Adrenal gland (tissue), 5 donors: Measurements from ENCODE around the gene BRINP1.

ENCODE experiments used
- CTCF ChIP-seq, 6 experiments: fragments of 450-650 bp in 4 of 6; fragments of 200-600 bp in 2 of 6; sonication (generic) in 1 of 6; IDR thresholded peaks; 1 replicate in 5 of 6; 2 replicates in 1 of 6; pipeline versions ENCODE4 v1.5.1 to v1.8.0; 2016 to 2021; ENCODE audit warnings: antibody characterized with exemption in 6 of 6, mild to moderate bottlenecking in 2 of 6, moderate library complexity in 1 of 6
- POLR2A ChIP-seq, 2 donors: fragments of 450-650 bp; IDR thresholded peaks; one replicate each; pipeline ENCODE4 v1.6.1; 2017; ENCODE audit warnings: antibody characterized with exemption in 2 of 2, mild to moderate bottlenecking in 2 of 2, moderate library complexity in 1 of 2
- donor health status: DM: no; HTN: no; CAD: no.

DNA sequence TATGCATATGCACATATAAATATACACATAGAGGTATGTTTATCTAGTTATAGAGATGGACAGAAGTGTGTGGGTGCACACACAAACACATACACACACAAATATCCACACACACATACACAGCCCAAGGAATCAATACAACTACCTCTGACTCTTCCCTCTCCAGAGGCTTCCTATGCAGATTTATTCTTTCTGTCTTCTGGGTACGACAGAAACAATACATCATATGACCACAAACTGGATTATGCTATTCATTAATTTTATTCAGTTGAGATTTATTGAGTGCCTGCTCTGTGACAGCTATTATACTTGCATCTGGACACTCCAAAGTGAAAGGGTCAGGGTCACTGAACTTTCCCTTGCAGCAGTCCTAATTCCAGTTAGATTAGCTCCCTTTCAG is 155.8 kb downstream of the BRINP1 start:
- no peak for TF ChIP-seq CTCF (IDR thresholded peaks at IDR 0.05)
- no peak for TF ChIP-seq POLR2A (IDR thresholded peaks at IDR 0.05)
